ENCODE data around the gene OPN4. TPM values are rescaled to one million over a fixed set of nuclear protein-coding genes. Genes with fewer than 3 reads are reported as not detected.
"Not testable (repeated sequence)": the region's sequence is repeated elsewhere in the genome, so short reads cannot be mapped to it uniquely, and the experiment has no call there.

Gene OPN4
- total and polyA plus RNA-seq, 9 of the 15 experiments (the other 6 are each of a cell fraction or from before 2014, with no cell fraction given): not detected

GRCh38 chr10:86645621-86646165 lies 8.7 kb upstream of the OPN4 start:
- ATAC-seq; BruUV-seq (replicated peaks); H2AFZ ChIP-seq (ENCODE audit: low read depth, low read length); H3K4me2 ChIP-seq (ENCODE audit: insufficient read depth, low read length); H3K27ac ChIP-seq (ENCODE audit: extremely low read depth, low read depth, low read length); H3K79me2 ChIP-seq (ENCODE audit: control insufficient read depth, insufficient read depth, low read length); H3K4me3 ChIP-seq; H3K9ac ChIP-seq (ENCODE audit: insufficient read depth in 1 of 2, low read depth in 2 of 2, low read length in 2 of 2); H3K36me3 ChIP-seq (ENCODE audit: control insufficient read depth, insufficient read depth, low read length); FAIRE-seq; H3K4me1 ChIP-seq (replicated peaks in 1 of 2; ENCODE audit: control insufficient read depth in 2 of 2, insufficient read depth in 2 of 2, low read length in 2 of 2); DNase-seq (ENCODE audit: extremely low read depth in 1 of 4, low spot score in 3 of 4); in situ Hi-C loops (cut with MboI); CTCF ChIA-PET (ENCODE audit: low intra/inter-chr PET ratio); H3K9me1 ChIP-seq (ENCODE audit: control insufficient read depth, insufficient read depth, low read length); H4K20me1 ChIP-seq (replicated peaks; ENCODE audit: control insufficient read depth, insufficient read depth, low read length); H3K9me3 ChIP-seq (replicated peaks; ENCODE audit: control insufficient read depth, insufficient read depth, low read depth, low read length); intact Hi-C loops (cut with micrococcal nuclease): not testable (repeated sequence)
- H3K27me3 ChIP-seq (ENCODE audit: control insufficient read depth in 2 of 2, insufficient read depth in 2 of 2, low read length in 2 of 2): peaks cover 0 to 34% of the 10 kb centered on the region in 2 experiments; a peak in 2 of 5 replicates
- POLR2A ChIA-PET: interaction anchor here (0.7 to 0.8 kb wide), 3 partner anchors 9 to 394 kb away, joined by 3 to 6 read pairs (median 4); partner anchors contain the start of gene OPN4
- 0% methylated on average over 3 of the region's 5 CpGs for WGBS (ENCODE audit: insufficient coverage, low coverage, missing lambda C conversion rate)

GRCh38 chr10:86646532-86646931 lies 7.8 kb upstream of the OPN4 start:
- ATAC-seq: no peak

More at GRCh38 chr10:86646532-86646931, 7.8 kb upstream of the OPN4 start:
- no peak overlapping the region for H2AFZ ChIP-seq (ENCODE audit: low read depth, low read length)
- no peak overlapping the region for H3K4me3 ChIP-seq
- no peak for FAIRE-seq
- 2% methylated on average over 5 of the region's 5 CpGs for WGBS (ENCODE audit: insufficient coverage, low coverage, missing lambda C conversion rate)
- H3K36me3 ChIP-seq (ENCODE audit: control insufficient read depth, insufficient read depth, low read length): no peaks in the 10 kb centered on the region
- peaks cover 4 to 43% of the 10 kb centered on the region in 2 experiments; a peak in 3 of 5 replicates for H3K27me3 ChIP-seq (ENCODE audit: control insufficient read depth in 2 of 2, insufficient read depth in 2 of 2, low read length in 2 of 2)
- CTCF ChIA-PET (ENCODE audit: low intra/inter-chr PET ratio): no interaction called here
- BruUV-seq (replicated peaks): no TSS peak
- POLR2A ChIA-PET: no interaction called here
- H3K79me2 ChIP-seq (ENCODE audit: control insufficient read depth, insufficient read depth, low read length): no peaks in the 10 kb centered on the region
- H3K27ac ChIP-seq (ENCODE audit: extremely low read depth, low read depth, low read length): no peak overlapping the region
- no peak overlapping the region for H3K9ac ChIP-seq (ENCODE audit: insufficient read depth in 1 of 2, low read depth in 2 of 2, low read length in 2 of 2)
- TF ChIP-seq DNMT1 (IDR thresholded peaks at IDR 0.05) (no peak), NEUROD1 (IDR thresholded peaks at IDR 0.05; ENCODE audit: borderline replicate concordance, low read depth, low read length, partially characterized antibody) (no peak), ILF3 (IDR thresholded peaks at IDR 0.05; ENCODE audit: borderline replicate concordance) (no peak), SMARCA5 (IDR thresholded peaks at IDR 0.05) (no peak)
- TF ChIP-seq, protein P1, sequence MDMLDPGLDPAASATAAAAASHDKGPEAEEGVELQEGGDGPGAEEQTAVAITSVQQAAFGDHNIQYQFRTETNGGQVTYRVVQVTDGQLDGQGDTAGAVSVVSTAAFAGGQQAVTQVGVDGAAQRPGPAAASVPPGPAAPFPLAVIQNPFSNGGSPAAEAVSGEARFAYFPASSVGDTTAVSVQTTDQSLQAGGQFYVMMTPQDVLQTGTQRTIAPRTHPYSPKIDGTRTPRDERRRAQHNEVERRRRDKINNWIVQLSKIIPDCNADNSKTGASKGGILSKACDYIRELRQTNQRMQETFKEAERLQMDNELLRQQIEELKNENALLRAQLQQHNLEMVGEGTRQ (CRISPR knock-in tag; IDR thresholded peaks at IDR 0.05): no peak
- H4K20me1 ChIP-seq (replicated peaks; ENCODE audit: control insufficient read depth, insufficient read depth, low read length): no peaks in the 10 kb centered on the region
- in situ Hi-C loops (cut with MboI) (no loop called here), intact Hi-C loops (cut with micrococcal nuclease) (no loop called here)
- no peaks in the 10 kb centered on the region; a peak in 1 of 5 replicates for H3K4me1 ChIP-seq (replicated peaks in 1 of 2; ENCODE audit: control insufficient read depth in 2 of 2, insufficient read depth in 2 of 2, low read length in 2 of 2)
- H3K4me2 ChIP-seq (ENCODE audit: insufficient read depth, low read length): no peak overlapping the region
- DNase-seq (ENCODE audit: extremely low read depth in 1 of 4, low spot score in 3 of 4): no peak
- H3K9me1 ChIP-seq (ENCODE audit: control insufficient read depth, insufficient read depth, low read length): no peaks in the 10 kb centered on the region
- no peaks in the 10 kb centered on the region for H3K9me3 ChIP-seq (replicated peaks; ENCODE audit: control insufficient read depth, insufficient read depth, low read depth, low read length)
